Measurements from ENCODE around the gene CHCHD2.
"Not testable (repeated sequence)": the region's sequence is repeated elsewhere in the genome, so short reads cannot be mapped to it uniquely, and the experiment has no call there.

CHCHD2 gene

GRCh38 chr7:56121440-56121839, 15.2 kb upstream of the CHCHD2 start:
- no peak for DNase-seq (ENCODE audit: extremely low read depth, insufficient read length)
- Histone ChIP-seq H3K36me3 (ENCODE audit: control insufficient read depth, insufficient read depth, low read length) (no peaks in the 10 kb centered on the region), H3K4me3 (replicated peaks; ENCODE audit: low read depth, low read length) (no peak overlapping the region), H3K27me3 (replicated peaks; ENCODE audit: control insufficient read depth, insufficient read depth, low read length) (no peaks in the 10 kb centered on the region)
- no peak for TF ChIP-seq CTCF (IDR thresholded peaks at IDR 0.05; ENCODE audit: insufficient read depth, low read length, poor library complexity, severe bottlenecking)

- DNase-seq (ENCODE audit: extremely low read depth, insufficient read length): peak; percentile 32
- Histone ChIP-seq H3K27me3 (replicated peaks; ENCODE audit: control insufficient read depth, insufficient read depth, low read length) (no peaks in the 10 kb centered on the region), H3K36me3 (ENCODE audit: control insufficient read depth, insufficient read depth, low read length) (no peaks in the 10 kb centered on the region), H3K4me3 (replicated peaks; ENCODE audit: low read depth, low read length) (no peak within 1 kb of the TSS)
- no peak for TF ChIP-seq CTCF (IDR thresholded peaks at IDR 0.05; ENCODE audit: insufficient read depth, low read length, poor library complexity, severe bottlenecking)
Observed at GRCh38 chr7:56115852-56116538, 9.7 kb upstream of the CHCHD2 start, which contains the start of gene NUPR2. Gene NUPR2, minus strand, starts transcription at chr7:56116417. Its CDS starts 103 bp downstream, at chr7:56116314.

GRCh38 chr7:56112244-56112643, 6.0 kb upstream of the CHCHD2 start:
- not testable (repeated sequence) for DNase-seq (ENCODE audit: extremely low read depth, insufficient read length); H3K27me3 ChIP-seq (replicated peaks; ENCODE audit: control insufficient read depth, insufficient read depth, low read length); H3K36me3 ChIP-seq (ENCODE audit: control insufficient read depth, insufficient read depth, low read length); H3K4me3 ChIP-seq (replicated peaks; ENCODE audit: low read depth, low read length)

GRCh38 chr7:56110611-56111010, 4.3 kb upstream of the CHCHD2 start:
- Histone ChIP-seq H3K27me3 (replicated peaks; ENCODE audit: control insufficient read depth, insufficient read depth, low read length) (no peaks in the 10 kb centered on the region), H3K4me3 (replicated peaks; ENCODE audit: low read depth, low read length) (no peak overlapping the region), H3K36me3 (ENCODE audit: control insufficient read depth, insufficient read depth, low read length) (no peaks in the 10 kb centered on the region)
- no peak for TF ChIP-seq CTCF (IDR thresholded peaks at IDR 0.05; ENCODE audit: insufficient read depth, low read length, poor library complexity, severe bottlenecking)
- DNase-seq (ENCODE audit: extremely low read depth, insufficient read length): no peak

- no peak for DNase-seq (ENCODE audit: extremely low read depth, insufficient read length)
- no peak overlapping the region for H3K4me3 ChIP-seq (replicated peaks; ENCODE audit: low read depth, low read length)
- peaks cover 5% of the 10 kb centered on the region for H3K36me3 ChIP-seq (ENCODE audit: control insufficient read depth, insufficient read depth, low read length)
- TF ChIP-seq CTCF (IDR thresholded peaks at IDR 0.05; ENCODE audit: insufficient read depth, low read length, poor library complexity, severe bottlenecking): no peak
- H3K27me3 ChIP-seq (replicated peaks; ENCODE audit: control insufficient read depth, insufficient read depth, low read length): no peaks in the 10 kb centered on the region
Observed at GRCh38 chr7:56107954-56108258, 1.6 kb upstream of the CHCHD2 start.

- no peak for TF ChIP-seq CTCF (IDR thresholded peaks at IDR 0.05; ENCODE audit: insufficient read depth, low read length, poor library complexity, severe bottlenecking)
- H3K27me3 ChIP-seq (replicated peaks; ENCODE audit: control insufficient read depth, insufficient read depth, low read length): no peaks in the 10 kb centered on the region
- peak overlapping the region; percentile 98 for H3K4me3 ChIP-seq (replicated peaks; ENCODE audit: low read depth, low read length)
- no peak for DNase-seq (ENCODE audit: extremely low read depth, insufficient read length)
- peaks cover 12% of the 10 kb centered on the region for H3K36me3 ChIP-seq (ENCODE audit: control insufficient read depth, insufficient read depth, low read length)
Observed at GRCh38 chr7:56105508-56105907, 768 bp downstream of the CHCHD2 start.

GRCh38 chr7:56104138-56104537, 2.1 kb downstream of the CHCHD2 start:
- not testable (repeated sequence) for DNase-seq (ENCODE audit: extremely low read depth, insufficient read length); H3K4me3 ChIP-seq (replicated peaks; ENCODE audit: low read depth, low read length); H3K27me3 ChIP-seq (replicated peaks; ENCODE audit: control insufficient read depth, insufficient read depth, low read length)
- H3K36me3 ChIP-seq (ENCODE audit: control insufficient read depth, insufficient read depth, low read length): peaks cover 17% of the 10 kb centered on the region
